Gastroesophageal sphincter (tissue), 4 donors: ENCODE results near the gene DEFB128. TPM values are rescaled to one million over a fixed set of nuclear protein-coding genes. Genes with fewer than 3 reads are reported as not detected.

Experiments used
- ATAC-seq: fragments of 150-250 bp; one replicate; pipeline ENCODE4 v1.9.1; 2016; ENCODE audit warnings: mild to moderate bottlenecking, moderate library complexity
- H3K27ac ChIP-seq, 4 donors: fragments of 200-600 bp; sonication (generic) in 3 of 4; 1 replicate in 3 of 4; 2 replicates in 1 of 4; pipeline ENCODE4 v1.5.1; 2016 to 2019
- H3K27me3 ChIP-seq: fragments of 200-600 bp; sonication (generic); one replicate; pipeline ENCODE4 v1.5.1; 2019
- H3K36me3 ChIP-seq, 2 donors: fragments of 200-600 bp; sonication (generic); one replicate each; pipeline ENCODE4 v1.5.1; 2019; ENCODE audit warnings: control low read depth in 1 of 2
- H3K4me1 ChIP-seq, 3 donors: fragments of 200-600 bp; sonication (generic); 1 replicate in 2 of 3; 2 replicates in 1 of 3; pipeline ENCODE4 v1.5.1; 2016 to 2019; ENCODE audit warnings: control low read depth in 2 of 3
- H3K4me3 ChIP-seq, 2 donors: fragments of 200-600 bp; sonication (generic); one replicate each; pipeline ENCODE4 v1.5.1; 2019; ENCODE audit warnings: mild to moderate bottlenecking in 1 of 2, moderate library complexity in 1 of 2
- H3K9me3 ChIP-seq, 3 donors: fragments of 200-600 bp; sonication (generic); one replicate each; pipeline ENCODE4 v1.5.1; 2017 to 2019; ENCODE audit warnings: control low read depth in 2 of 3
- CTCF ChIP-seq, 4 experiments: fragments of 200-600 bp in 2 of 4; fragments of 450-650 bp in 2 of 4; sonication (generic) in 1 of 4; IDR thresholded peaks; one replicate each; pipeline ENCODE4 v1.5.1; 2017 to 2019; ENCODE audit warnings: antibody characterized with exemption in 4 of 4, mild to moderate bottlenecking in 2 of 4, moderate library complexity in 2 of 4
- EP300 ChIP-seq: sonication (generic); formaldehyde crosslinking; IDR thresholded peaks from one replicate; pipeline ENCODE4 v1.6.1; 2017; ENCODE audit warnings: antibody characterized with exemption, mild to moderate bottlenecking
- POLR2A ChIP-seq, 2 donors: fragments of 450-650 bp; IDR thresholded peaks; one replicate each; pipeline ENCODE4 v1.6.1; 2017; ENCODE audit warnings: antibody characterized with exemption in 2 of 2, mild to moderate bottlenecking in 2 of 2, moderate library complexity in 1 of 2
- POLR2AphosphoS5 ChIP-seq: sonication (generic); formaldehyde crosslinking; IDR thresholded peaks from one replicate; pipeline ENCODE4 v1.6.1; 2017; ENCODE audit warnings: antibody characterized with exemption
- WGBS, 2 donors: methylation state at CpG; one replicate each; pipeline ENCODE4 v1.1.5; 2018; ENCODE audit warnings: low coverage in 1 of 2; 5-methylcytosine and 5-hydroxymethylcytosine counted together
- total RNA-seq, 4 donors: library from RNA; depleted of rRNA; stranded (reverse); fragments of >200 nt; gene quantifications; one replicate each; pipeline ENCODE4 v1.1.0, GENCODE V29; 2016

DEFB128 gene
- total RNA-seq, 4 donors from 2014 or later, result not detected

- no peak for ATAC-seq
- TF ChIP-seq EP300, result no peak
- no peak for TF ChIP-seq CTCF (IDR thresholded peaks at IDR 0.05)
- TF ChIP-seq POLR2AphosphoS5, result no peak
- TF ChIP-seq POLR2A (IDR thresholded peaks at IDR 0.05), result no peak
- H3K27ac ChIP-seq, result no peak overlapping the region
- no peaks in the 10 kb centered on the region for H3K4me1 ChIP-seq
- no peaks in the 10 kb centered on the region for H3K9me3 ChIP-seq
- no peaks in the 10 kb centered on the region for H3K27me3 ChIP-seq
- H3K36me3 ChIP-seq, result no peaks in the 10 kb centered on the region
- H3K4me3 ChIP-seq, result no peak overlapping the region
- WGBS, 2 donors, result 68 to 80% methylated on average over 1 to 3 of the region's 4 CpGs
Measured at GRCh38 chr20:199996-200395, 10.5 kb upstream of the DEFB128 start.

- no peaks in the 10 kb centered on the region for H3K4me1 ChIP-seq
Measured at GRCh38 chr20:198225-198624, 8.7 kb upstream of the DEFB128 start.

GRCh38 chr20:187733-188132 is 1.8 kb downstream of the DEFB128 start:
- no peak for ATAC-seq
- Histone ChIP-seq H3K27me3 (peaks cover 6% of the 10 kb centered on the region), H3K36me3 (no peaks in the 10 kb centered on the region), H3K4me1 (no peaks in the 10 kb centered on the region), H3K9me3 (peaks cover 0 to 22% (median 0%) of the 10 kb centered on the region in 3 donors), H3K27ac (no peak overlapping the region), H3K4me3 (no peak overlapping the region)
- 63 to 71% methylated on average over 2 of the region's 2 CpGs for WGBS, 2 donors
- TF ChIP-seq POLR2AphosphoS5 (no peak), EP300 (no peak), POLR2A (IDR thresholded peaks at IDR 0.05) (no peak), CTCF (IDR thresholded peaks at IDR 0.05) (no peak)

More at GRCh38 chr20:198225-198624, 8.7 kb upstream of the DEFB128 start:
- no peak overlapping the region for H3K27ac ChIP-seq
- no peaks in the 10 kb centered on the region for H3K9me3 ChIP-seq
- TF ChIP-seq EP300 (no peak), POLR2A (IDR thresholded peaks at IDR 0.05) (no peak), POLR2AphosphoS5 (no peak), CTCF (IDR thresholded peaks at IDR 0.05) (no peak)
- WGBS, 2 donors, result 67 to 88% methylated on average over 1 of the region's 1 CpG
- H3K36me3 ChIP-seq, result no peaks in the 10 kb centered on the region
- no peak for ATAC-seq
- no peaks in the 10 kb centered on the region for H3K27me3 ChIP-seq
- no peak overlapping the region for H3K4me3 ChIP-seq

- WGBS, 2 donors, result 41 to 51% methylated on average over 2 of the region's 2 CpGs
- Histone ChIP-seq H3K9me3 (peaks cover 0 to 14% (median 0%) of the 10 kb centered on the region in 3 donors), H3K27me3 (peaks cover 32% of the 10 kb centered on the region), H3K36me3 (no peaks in the 10 kb centered on the region), H3K4me1 (no peaks in the 10 kb centered on the region), H3K27ac (no peak overlapping the region), H3K4me3 (no peak overlapping the region)
- no peak for TF ChIP-seq EP300
- no peak for TF ChIP-seq POLR2A (IDR thresholded peaks at IDR 0.05)
- no peak for TF ChIP-seq CTCF (IDR thresholded peaks at IDR 0.05)
- TF ChIP-seq POLR2AphosphoS5, result no peak
- ATAC-seq, result no peak
Measured at GRCh38 chr20:184288-184687, 5.2 kb downstream of the DEFB128 start.

- Histone ChIP-seq H3K4me1 (no peaks in the 10 kb centered on the region), H3K4me3 (no peak overlapping the region), H3K27me3 (peaks cover 7% of the 10 kb centered on the region), H3K27ac (no peak overlapping the region), H3K9me3 (no peaks in the 10 kb centered on the region), H3K36me3 (no peaks in the 10 kb centered on the region)
- no peak for ATAC-seq
- no peak for TF ChIP-seq CTCF (IDR thresholded peaks at IDR 0.05)
- no peak for TF ChIP-seq POLR2AphosphoS5
- TF ChIP-seq POLR2A (IDR thresholded peaks at IDR 0.05), result no peak
- WGBS, 2 donors, result 60 to 67% methylated on average over 1 to 2 of the region's 2 CpGs
Measured at GRCh38 chr20:168876-169275, 20.6 kb downstream of the DEFB128 start.
